ENCODE data around the gene RNF169. TPM values are rescaled to one million over a fixed set of nuclear protein-coding genes. Genes with fewer than 3 reads are reported as not detected.

The RNF169 gene
- total RNA-seq, 1 donor from 2014 or later = 16.3 TPM

GRCh38 chr11:74863410-74863809 lies 114.8 kb downstream of the RNF169 start:
- intact Hi-C loops (cut with micrococcal nuclease) = no loop called here

GRCh38 chr11:74866557-74866956 lies 117.9 kb downstream of the RNF169 start:
- intact Hi-C loops (cut with micrococcal nuclease) = no loop called here

GRCh38 chr11:74870485-74870884 lies 121.8 kb downstream of the RNF169 start:
- intact Hi-C loops (cut with micrococcal nuclease) = loop anchor here (1.0 to 2.0 kb wide), 2 partner anchors 168 to 418 kb away; no protein-coding TSS in a partner anchor

- intact Hi-C loops (cut with micrococcal nuclease) = loop anchor here (2.0 kb wide), 1 partner anchor 418 kb away; no protein-coding TSS in a partner anchor
These were observed 122.4 kb downstream of the RNF169 start for GRCh38 chr11:74871037-74871436.

GRCh38 chr11:74877132-74877531 lies 128.5 kb downstream of the RNF169 start:
- intact Hi-C loops (cut with micrococcal nuclease) = no loop called here

Other genes with a start within 250 kb of the RNF169 start
- gene POLD3, start 156.3 kb upstream of the RNF169 start, total RNA-seq = 35.7 and 38.3 TPM in 2 replicates
- not detected in 2 replicates for gene CHRDL2, start 17.4 kb upstream of the RNF169 start, total RNA-seq
- 8.7 and 12.2 TPM in 2 replicates for gene XRRA1, start 200.2 kb downstream of the RNF169 start, total RNA-seq
- 203 and 207 TPM in 2 replicates for gene SPCS2, start 200.4 kb downstream of the RNF169 start, total RNA-seq
- 12.8 and 16.8 TPM in 2 replicates for gene NEU3, start 240.1 kb downstream of the RNF169 start, total RNA-seq

Data from T-helper 1 cell treated with Interleukin-12 subunit alpha and Interleukin-12 subunit beta and Interleukin-4 antibody, amounts not matched to agents 30 ng/mL and 1 ng/mL, for 36 hours (primary cell).